Esophagus squamous epithelium (tissue), 4 donors: ENCODE measurements around the gene CYP21A2.

Experiments
- CTCF ChIP-seq, 6 experiments: fragments of 450-650 bp in 4 of 6; fragments of 200-600 bp in 2 of 6; sonication (generic) in 2 of 6; IDR thresholded peaks; one replicate each; pipeline ENCODE4 v1.5.1; 2016 to 2019; ENCODE audit warnings: antibody characterized with exemption in 6 of 6, mild to moderate bottlenecking in 4 of 6, moderate library complexity in 4 of 6
- POLR2A ChIP-seq, 4 donors: fragments of 450-650 bp; IDR thresholded peaks; one replicate each; pipeline ENCODE4 v1.6.1; 2017; ENCODE audit warnings: antibody characterized with exemption in 4 of 4, mild to moderate bottlenecking in 4 of 4, moderate library complexity in 3 of 4

- TF ChIP-seq CTCF (IDR thresholded peaks at IDR 0.05) = no peak
- TF ChIP-seq POLR2A (IDR thresholded peaks at IDR 0.05) = no peak
These were observed 46.6 kb downstream of the CYP21A2 start for GRCh38 chr6:32084780-32085179.
